Cardiac fibroblast (primary cell): Measurements from ENCODE around the gene CAMK2G.
"Not testable (repeated sequence)": the region's sequence is repeated elsewhere in the genome, so short reads cannot be mapped to it uniquely, and the experiment has no call there.

ENCODE experiments used
- DNase-seq, 2 donors: peaks; one replicate each; pipeline versions ENCODE4 v3.0.0 to v3.0.0-alpha.2; 2010; ENCODE audit warnings: low read depth in 2 of 2
- H3K4me3 ChIP-seq, 2 donors: replicated peaks in 1 of 2; 1 replicate in 1 of 2; 2 replicates in 1 of 2; pipeline ENCODE4 v1.5.1; 2011; ENCODE audit warnings: low read depth in 2 of 2, low read length in 2 of 2, mild to moderate bottlenecking in 2 of 2, moderate library complexity in 1 of 2
- CTCF ChIP-seq: IDR thresholded peaks from one replicate; pipeline ENCODE4 v1.5.1; 2011; ENCODE audit warnings: low read depth, mild to moderate bottlenecking, low read length, inconsistent platforms

Gene CAMK2G

GRCh38 chr10:73799899-73800559 is 74.3 kb downstream of the CAMK2G start:
- no peak for DNase-seq
- no peak for TF ChIP-seq CTCF
- no peak overlapping the region for H3K4me3 ChIP-seq

DNA sequence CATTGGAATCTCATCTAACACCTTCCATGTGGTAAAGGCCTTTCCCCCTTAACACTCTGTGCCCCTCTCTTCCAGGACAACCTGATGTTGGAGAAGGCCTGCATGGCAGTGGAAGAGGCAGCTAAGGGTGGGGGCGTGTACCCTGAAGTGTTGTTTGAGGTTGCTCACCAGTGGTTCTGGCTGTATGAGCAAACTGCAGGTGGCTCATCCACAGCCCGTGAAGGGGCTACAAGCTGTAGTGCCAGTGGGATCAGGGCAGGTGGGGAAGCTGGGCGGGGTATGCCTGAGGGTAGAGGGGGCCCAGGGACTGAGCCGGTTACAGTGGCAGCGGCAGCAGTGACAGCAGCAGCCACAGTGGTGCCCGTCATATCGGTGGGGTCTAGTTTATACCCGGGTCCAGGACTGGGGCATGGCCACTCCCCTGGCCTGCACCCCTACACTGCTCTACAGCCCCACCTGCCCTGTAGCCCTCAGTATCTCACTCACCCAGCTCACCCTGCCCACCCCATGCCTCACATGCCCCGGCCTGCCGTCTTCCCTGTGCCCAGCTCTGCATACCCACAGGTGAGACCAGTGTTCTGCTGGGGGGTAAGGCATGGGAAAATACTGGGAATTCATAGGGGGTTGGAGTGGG is 75.3 kb downstream of the CAMK2G start:
- H3K4me3 ChIP-seq: no peak overlapping the region
- TF ChIP-seq CTCF: no peak
- DNase-seq: no peak

GRCh38 chr10:73798087-73798486 is 76.3 kb downstream of the CAMK2G start:
- TF ChIP-seq CTCF: no peak

GRCh38 chr10:73797324-73798025 is 76.9 kb downstream of the CAMK2G start:
- DNase-seq: no peak
- H3K4me3 ChIP-seq: no peak overlapping the region
- no peak for TF ChIP-seq CTCF

More at GRCh38 chr10:73798087-73798486, 76.3 kb downstream of the CAMK2G start:
- no peak for DNase-seq
- no peak overlapping the region for H3K4me3 ChIP-seq

- DNase-seq: no peak
- H3K4me3 ChIP-seq: no peak overlapping the region
- no peak for TF ChIP-seq CTCF
These were observed 77.6 kb downstream of the CAMK2G start for GRCh38 chr10:73796766-73797165.

- H3K4me3 ChIP-seq, DNase-seq: not testable (repeated sequence)
These were observed 78.3 kb downstream of the CAMK2G start for GRCh38 chr10:73796035-73796434.

DNA sequence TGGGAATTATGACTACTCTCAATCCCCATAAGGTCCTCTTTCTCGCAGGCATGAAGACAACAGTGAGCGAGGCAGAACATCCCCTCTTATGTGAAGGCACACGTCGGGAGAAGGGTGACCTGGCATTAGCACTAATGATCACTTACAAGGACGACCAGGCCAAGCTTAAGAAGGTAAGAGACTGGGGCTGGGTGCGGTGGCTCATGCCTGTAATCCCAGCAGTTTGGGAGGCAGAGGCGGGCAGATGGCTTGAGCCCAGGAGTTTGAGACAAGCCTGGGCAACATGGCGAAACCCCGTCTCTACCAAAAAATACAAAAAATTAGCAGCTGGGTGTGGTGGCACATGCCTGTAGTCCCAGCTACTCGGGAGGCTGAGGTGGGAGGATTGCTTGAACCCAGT is 78.9 kb downstream of the CAMK2G start:
- not testable (repeated sequence) for DNase-seq, H3K4me3 ChIP-seq
